ENCODE results near the gene C5orf24. TPM values are rescaled to one million over a fixed set of nuclear protein-coding genes. Genes with fewer than 3 reads are reported as not detected.
"Not testable (repeated sequence)": the region's sequence is repeated elsewhere in the genome, so short reads cannot be mapped to it uniquely, and the experiment has no call there.

C5orf24 gene
- total and polyA plus RNA-seq, 5 donors from 2014 or later, result 6.5 to 31.4 (median 7.2) TPM

DNA sequence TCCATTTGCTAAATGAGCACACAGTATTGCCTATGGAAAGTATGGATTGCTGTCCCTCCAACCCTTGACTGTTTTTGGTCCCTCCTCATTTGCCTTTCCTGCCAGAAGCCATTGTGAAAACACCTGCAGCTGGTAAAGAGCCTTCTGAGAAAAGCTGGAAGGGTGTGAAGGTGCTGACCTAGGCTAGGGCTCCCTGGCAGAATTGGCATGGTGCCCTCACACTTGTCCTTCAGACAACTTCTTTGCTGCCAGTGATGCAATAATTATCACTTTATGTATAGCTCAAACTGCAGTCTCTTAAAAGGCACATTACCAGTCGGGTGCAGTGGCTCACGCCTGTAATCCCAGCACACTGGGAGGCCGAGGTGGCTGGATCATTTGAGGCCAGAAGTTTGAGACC, 32.6 kb downstream of the C5orf24 start:
- H3K9me3 Mint-ChIP-seq, result no peaks in the 10 kb centered on the region
- peak overlapping the region in 1 of 4 donors; percentile 1 for H3K4me3 Mint-ChIP-seq
- ATAC-seq (ENCODE audit: low read depth in 2 of 2) (no peak), DNase-seq (no peak)
- no peak overlapping the region for H3K4me3 ChIP-seq (ENCODE audit: low read depth, low read length)
- peaks cover 35% of the 10 kb centered on the region for H3K4me1 ChIP-seq (ENCODE audit: control insufficient read depth, insufficient read depth, low read length, poor library complexity, severe bottlenecking)
- peaks cover 12% of the 10 kb centered on the region for H3K36me3 Mint-ChIP-seq
- peak overlapping the region in 2 of 3 donors; percentile 10 for H3K27ac Mint-ChIP-seq
- no peaks in the 10 kb centered on the region for H3K9me3 ChIP-seq (ENCODE audit: control insufficient read depth in 2 of 2, low read length in 2 of 2)
- no peak overlapping the region for H3K27ac ChIP-seq (ENCODE audit: insufficient read depth, low read length, poor library complexity, severe bottlenecking)
- H3K27me3 Mint-ChIP-seq, result no peaks in the 10 kb centered on the region
- peaks cover 31 to 58% (median 47%) of the 10 kb centered on the region in 4 donors for H3K4me1 Mint-ChIP-seq
- H3K27me3 ChIP-seq (ENCODE audit: control insufficient read depth, insufficient read depth, low read length), result no peaks in the 10 kb centered on the region
- H3K36me3 ChIP-seq (ENCODE audit: control insufficient read depth, insufficient read depth, low read length), result no peaks in the 10 kb centered on the region

DNA sequence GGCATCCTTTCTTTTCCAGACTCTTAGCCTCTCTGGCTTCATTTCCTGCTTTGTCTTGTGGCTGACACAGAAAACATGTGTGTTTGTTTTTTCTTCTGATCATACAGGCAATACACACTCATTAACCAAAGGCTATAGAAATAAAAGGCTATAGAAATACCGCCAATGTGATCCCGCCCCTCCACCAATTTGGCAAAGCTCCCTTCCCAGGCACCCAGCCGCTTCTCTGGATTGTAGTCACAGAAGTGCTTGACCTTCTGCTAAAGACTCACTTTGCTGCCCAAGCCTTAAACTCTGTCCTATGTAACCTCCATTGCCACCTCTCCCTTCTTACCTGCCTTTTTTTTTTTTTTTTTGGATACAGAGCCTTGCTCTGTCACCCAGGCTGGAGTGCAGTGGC, 33.7 kb downstream of the C5orf24 start:
- Histone ChIP-seq H3K27ac (ENCODE audit: insufficient read depth, low read length, poor library complexity, severe bottlenecking) (no peak overlapping the region), H3K4me3 (ENCODE audit: low read depth, low read length) (no peak overlapping the region), H3K36me3 (ENCODE audit: control insufficient read depth, insufficient read depth, low read length) (no peaks in the 10 kb centered on the region), H3K4me1 (ENCODE audit: control insufficient read depth, insufficient read depth, low read length, poor library complexity, severe bottlenecking) (peaks cover 29% of the 10 kb centered on the region), H3K9me3 (ENCODE audit: control insufficient read depth in 2 of 2, low read length in 2 of 2) (no peaks in the 10 kb centered on the region), H3K27me3 (ENCODE audit: control insufficient read depth, insufficient read depth, low read length) (no peaks in the 10 kb centered on the region)
- Mint-ChIP-seq H3K27me3 (no peaks in the 10 kb centered on the region), H3K36me3 (peaks cover 12% of the 10 kb centered on the region), H3K9me3 (no peaks in the 10 kb centered on the region), H3K4me1 (peaks cover 24 to 58% (median 44%) of the 10 kb centered on the region in 4 donors), H3K4me3 (peak overlapping the region in 1 of 4 donors; percentile 64), H3K27ac (peak overlapping the region in 2 of 3 donors; percentile 2 to 34)
- ATAC-seq (ENCODE audit: low read depth in 2 of 2) (no peak), DNase-seq (no peak)

DNA sequence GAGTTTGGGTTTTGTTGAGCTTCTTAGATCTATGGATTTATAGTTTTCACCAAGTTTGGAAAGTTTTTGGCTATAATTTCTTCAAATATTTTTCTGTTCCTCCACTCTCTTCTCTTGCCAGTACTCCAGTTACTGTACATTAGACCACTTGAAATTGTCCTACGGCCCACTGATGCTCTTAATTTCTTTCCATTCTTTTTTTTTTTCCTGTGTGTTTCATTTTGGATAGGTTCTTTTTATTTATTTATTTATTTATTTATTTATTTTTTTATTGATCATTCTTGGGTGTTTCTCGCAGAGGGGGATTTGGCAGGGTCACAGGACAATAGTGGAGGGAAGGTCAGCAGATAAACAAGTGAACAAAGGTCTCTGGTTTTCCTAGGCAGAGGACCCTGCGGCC, 35.2 kb downstream of the C5orf24 start:
- Mint-ChIP-seq H3K27ac (peak overlapping the region in 2 of 3 donors; percentile 8 to 27), H3K36me3 (peaks cover 12% of the 10 kb centered on the region), H3K4me1 (peaks cover 23 to 55% (median 45%) of the 10 kb centered on the region in 4 donors)
- not testable (repeated sequence) for H3K4me3 Mint-ChIP-seq; H3K27ac ChIP-seq (ENCODE audit: insufficient read depth, low read length, poor library complexity, severe bottlenecking); DNase-seq; H3K27me3 Mint-ChIP-seq; H3K4me3 ChIP-seq (ENCODE audit: low read depth, low read length); H3K36me3 ChIP-seq (ENCODE audit: control insufficient read depth, insufficient read depth, low read length); ATAC-seq (ENCODE audit: low read depth in 2 of 2); H3K9me3 ChIP-seq (ENCODE audit: control insufficient read depth in 2 of 2, low read length in 2 of 2); H3K9me3 Mint-ChIP-seq; H3K27me3 ChIP-seq (ENCODE audit: control insufficient read depth, insufficient read depth, low read length)
- peaks cover 15% of the 10 kb centered on the region for H3K4me1 ChIP-seq (ENCODE audit: control insufficient read depth, insufficient read depth, low read length, poor library complexity, severe bottlenecking)

DNA sequence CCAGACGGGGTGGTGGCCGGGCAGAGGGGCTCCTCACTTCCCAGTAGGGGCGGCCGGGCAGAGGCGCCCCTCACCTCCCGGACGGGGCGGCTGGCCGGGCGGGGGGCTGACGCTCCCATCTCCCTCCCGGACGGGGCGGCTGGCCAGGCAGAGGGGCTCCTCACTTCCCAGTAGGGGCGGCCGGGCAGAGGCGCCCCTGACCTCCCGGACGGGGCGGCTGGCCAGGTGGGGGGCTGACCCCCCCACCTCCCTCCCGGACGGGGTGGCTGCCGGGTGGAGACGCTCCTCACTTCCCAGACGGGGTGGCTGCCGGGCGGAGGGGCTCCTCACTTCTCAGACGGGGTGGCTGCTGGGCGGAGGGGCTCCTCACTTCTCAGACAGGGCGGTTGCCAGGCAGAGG, 35.9 kb downstream of the C5orf24 start:
- ATAC-seq (ENCODE audit: low read depth in 2 of 2); DNase-seq; H3K27ac ChIP-seq (ENCODE audit: insufficient read depth, low read length, poor library complexity, severe bottlenecking); H3K9me3 Mint-ChIP-seq; H3K9me3 ChIP-seq (ENCODE audit: control insufficient read depth in 2 of 2, low read length in 2 of 2); H3K27me3 ChIP-seq (ENCODE audit: control insufficient read depth, insufficient read depth, low read length); H3K4me3 Mint-ChIP-seq; H3K27ac Mint-ChIP-seq; H3K4me3 ChIP-seq (ENCODE audit: low read depth, low read length); H3K27me3 Mint-ChIP-seq; H3K36me3 ChIP-seq (ENCODE audit: control insufficient read depth, insufficient read depth, low read length); H3K4me1 ChIP-seq (ENCODE audit: control insufficient read depth, insufficient read depth, low read length, poor library complexity, severe bottlenecking): not testable (repeated sequence)
- Mint-ChIP-seq H3K36me3 (peaks cover 12% of the 10 kb centered on the region), H3K4me1 (peaks cover 16 to 47% (median 39%) of the 10 kb centered on the region in 4 donors)

DNA sequence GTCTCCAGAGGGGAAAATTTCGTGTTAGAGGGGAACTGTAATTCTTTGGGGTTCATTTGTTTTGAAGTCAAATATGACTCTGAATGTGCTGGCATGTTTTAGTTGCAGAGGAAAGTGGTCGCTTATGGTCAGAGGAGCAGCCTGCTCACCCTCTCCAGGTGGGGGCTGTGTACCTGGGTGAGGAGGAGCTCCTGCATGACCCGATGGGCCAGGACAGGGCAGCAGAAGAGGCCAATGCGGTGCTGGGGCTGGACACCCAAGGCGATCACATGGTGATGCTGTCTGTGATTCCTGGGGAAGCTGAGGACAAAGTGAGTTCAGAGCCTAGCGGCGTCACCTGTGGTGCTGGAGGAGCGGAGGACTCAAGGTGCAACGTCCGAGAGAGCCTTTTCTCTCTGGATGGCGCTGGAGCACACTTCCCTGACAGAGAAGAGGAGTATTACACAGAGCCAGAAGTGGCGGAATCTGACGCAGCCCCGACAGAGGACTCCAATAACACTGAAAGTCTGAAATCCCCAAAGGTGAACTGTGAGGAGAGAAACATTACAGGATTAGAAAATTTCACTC, 41.9 kb downstream of the C5orf24 start:
- Histone ChIP-seq H3K4me1 (ENCODE audit: control insufficient read depth, insufficient read depth, low read length, poor library complexity, severe bottlenecking) (no peaks in the 10 kb centered on the region), H3K4me3 (ENCODE audit: low read depth, low read length) (no peak overlapping the region), H3K27me3 (ENCODE audit: control insufficient read depth, insufficient read depth, low read length) (no peaks in the 10 kb centered on the region), H3K9me3 (ENCODE audit: control insufficient read depth in 2 of 2, low read length in 2 of 2) (no peaks in the 10 kb centered on the region), H3K36me3 (ENCODE audit: control insufficient read depth, insufficient read depth, low read length) (peaks cover 38% of the 10 kb centered on the region), H3K27ac (ENCODE audit: insufficient read depth, low read length, poor library complexity, severe bottlenecking) (no peak overlapping the region)
- no peak for DNase-seq
- H3K27me3 Mint-ChIP-seq, result no peaks in the 10 kb centered on the region
- H3K9me3 Mint-ChIP-seq, result no peaks in the 10 kb centered on the region
- H3K4me3 Mint-ChIP-seq, result peak overlapping the region in 1 of 4 donors; percentile 10
- H3K36me3 Mint-ChIP-seq, result peaks cover 28% of the 10 kb centered on the region
- peaks cover 9 to 29% (median 17%) of the 10 kb centered on the region in 4 donors for H3K4me1 Mint-ChIP-seq
- peak overlapping the region in 2 of 3 donors; percentile 11 to 29 for H3K27ac Mint-ChIP-seq
- ATAC-seq (ENCODE audit: low read depth in 2 of 2), result no peak

DNA sequence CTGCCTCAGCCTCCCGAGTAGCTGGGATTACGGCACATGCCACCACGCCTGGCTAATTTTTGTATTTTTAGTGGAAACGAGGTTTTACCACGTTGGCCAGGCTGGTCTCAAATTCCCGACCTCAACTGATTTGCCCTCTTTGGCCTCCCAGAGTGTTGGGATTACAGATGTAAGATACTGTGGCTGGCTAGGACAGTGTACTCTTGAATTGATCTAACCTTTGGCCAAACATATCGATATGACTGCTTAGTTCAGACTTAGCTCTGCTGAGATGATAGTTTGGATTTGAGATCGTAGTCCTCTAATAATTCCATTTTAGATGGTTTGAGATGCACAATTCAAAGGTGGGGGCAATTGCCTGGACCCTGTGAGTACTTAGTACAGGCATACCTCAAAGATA, 43.6 kb downstream of the C5orf24 start:
- H3K9me3 ChIP-seq (ENCODE audit: control insufficient read depth in 2 of 2, low read length in 2 of 2), result no peaks in the 10 kb centered on the region
- no peak overlapping the region for H3K4me3 Mint-ChIP-seq
- H3K9me3 Mint-ChIP-seq, result no peaks in the 10 kb centered on the region
- peaks cover 38% of the 10 kb centered on the region for H3K36me3 Mint-ChIP-seq
- H3K4me1 Mint-ChIP-seq, result peaks cover 10 to 29% (median 17%) of the 10 kb centered on the region in 4 donors
- H3K4me1 ChIP-seq (ENCODE audit: control insufficient read depth, insufficient read depth, low read length, poor library complexity, severe bottlenecking), result no peaks in the 10 kb centered on the region
- H3K27ac ChIP-seq (ENCODE audit: insufficient read depth, low read length, poor library complexity, severe bottlenecking), result no peak overlapping the region
- H3K4me3 ChIP-seq (ENCODE audit: low read depth, low read length), result no peak overlapping the region
- H3K27ac Mint-ChIP-seq, result no peak overlapping the region
- H3K27me3 ChIP-seq (ENCODE audit: control insufficient read depth, insufficient read depth, low read length), result no peaks in the 10 kb centered on the region
- DNase-seq (no peak), ATAC-seq (ENCODE audit: low read depth in 2 of 2) (no peak)
- H3K36me3 ChIP-seq (ENCODE audit: control insufficient read depth, insufficient read depth, low read length), result peaks cover 49% of the 10 kb centered on the region
- H3K27me3 Mint-ChIP-seq, result no peaks in the 10 kb centered on the region

DNA sequence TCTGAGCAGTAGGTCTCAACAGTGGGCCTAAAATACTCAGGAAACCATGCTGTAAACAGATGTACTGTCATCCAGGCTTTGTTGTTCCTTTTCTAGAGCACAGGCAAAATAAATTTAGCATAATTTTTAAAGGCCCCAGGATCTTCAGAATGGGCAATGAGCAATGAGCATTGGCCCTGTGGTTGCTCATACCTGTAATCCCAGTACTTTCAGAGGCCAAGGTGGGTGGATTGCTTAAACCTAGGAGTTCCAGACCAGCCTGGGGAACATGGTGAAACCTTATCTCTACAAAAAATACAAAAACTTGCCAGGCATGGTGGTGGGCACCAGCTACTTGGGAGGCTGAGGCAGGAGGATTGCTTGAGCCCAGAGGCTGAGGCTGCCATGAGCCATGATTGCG, 45.7 kb downstream of the C5orf24 start:
- Histone ChIP-seq H3K27me3 (ENCODE audit: control insufficient read depth, insufficient read depth, low read length) (no peaks in the 10 kb centered on the region), H3K27ac (ENCODE audit: insufficient read depth, low read length, poor library complexity, severe bottlenecking) (no peak overlapping the region), H3K9me3 (ENCODE audit: control insufficient read depth in 2 of 2, low read length in 2 of 2) (no peaks in the 10 kb centered on the region), H3K36me3 (ENCODE audit: control insufficient read depth, insufficient read depth, low read length) (peaks cover 66% of the 10 kb centered on the region), H3K4me3 (ENCODE audit: low read depth, low read length) (no peak overlapping the region), H3K4me1 (ENCODE audit: control insufficient read depth, insufficient read depth, low read length, poor library complexity, severe bottlenecking) (no peaks in the 10 kb centered on the region)
- peaks cover 41% of the 10 kb centered on the region for H3K36me3 Mint-ChIP-seq
- no peak for DNase-seq
- peak overlapping the region in 1 of 3 donors; percentile 26 for H3K27ac Mint-ChIP-seq
- ATAC-seq (ENCODE audit: low read depth in 2 of 2), result no peak
- H3K4me1 Mint-ChIP-seq, result peaks cover 0 to 18% (median 10%) of the 10 kb centered on the region in 4 donors
- H3K9me3 Mint-ChIP-seq, result no peaks in the 10 kb centered on the region
- H3K27me3 Mint-ChIP-seq, result no peaks in the 10 kb centered on the region
- H3K4me3 Mint-ChIP-seq, result no peak overlapping the region

DNA sequence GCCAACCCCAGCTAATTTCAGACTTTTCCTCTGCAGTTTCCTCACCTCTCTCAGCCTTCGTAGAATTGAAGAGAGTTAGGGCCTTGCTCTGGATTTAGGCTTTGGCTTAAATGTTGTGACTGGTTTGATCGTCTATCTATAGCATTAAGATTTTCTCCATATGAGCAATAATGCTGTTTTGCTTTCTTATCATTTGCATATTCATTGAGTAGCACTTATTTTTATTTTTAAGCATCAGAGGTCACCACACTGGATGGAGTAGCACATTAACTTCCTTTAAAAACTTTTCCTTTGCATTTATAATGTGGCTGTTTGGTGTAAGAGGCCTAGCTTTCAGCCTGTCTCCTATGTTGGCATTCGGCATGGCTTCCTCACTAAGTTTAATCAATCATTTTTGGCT, 46.5 kb downstream of the C5orf24 start:
- Histone ChIP-seq H3K9me3 (ENCODE audit: control insufficient read depth in 2 of 2, low read length in 2 of 2) (no peaks in the 10 kb centered on the region), H3K27me3 (ENCODE audit: control insufficient read depth, insufficient read depth, low read length) (no peaks in the 10 kb centered on the region), H3K4me3 (ENCODE audit: low read depth, low read length) (no peak overlapping the region), H3K36me3 (ENCODE audit: control insufficient read depth, insufficient read depth, low read length) (peaks cover 62% of the 10 kb centered on the region), H3K27ac (ENCODE audit: insufficient read depth, low read length, poor library complexity, severe bottlenecking) (no peak overlapping the region), H3K4me1 (ENCODE audit: control insufficient read depth, insufficient read depth, low read length, poor library complexity, severe bottlenecking) (no peaks in the 10 kb centered on the region)
- Mint-ChIP-seq H3K27ac (peak overlapping the region in 2 of 3 donors; percentile 21 to 52), H3K4me3 (no peak overlapping the region), H3K27me3 (no peaks in the 10 kb centered on the region), H3K36me3 (peaks cover 41% of the 10 kb centered on the region), H3K9me3 (no peaks in the 10 kb centered on the region), H3K4me1 (peaks cover 0 to 18% (median 10%) of the 10 kb centered on the region in 4 donors)
- no peak for DNase-seq
- ATAC-seq (ENCODE audit: low read depth in 2 of 2), result no peak
